H1 (cell line): ENCODE data around the gene FOLR3. TPM values are rescaled to one million over a fixed set of nuclear protein-coding genes. Genes with fewer than 3 reads are reported as not detected.

Experiments used
- CTCF ChIA-PET: fragments of 300-600 bp; sonication (Branson Sonifier 250); formaldehyde crosslinking; loops from one replicate; lab custom pipeline; 2021; ENCODE audit not compliant: partially characterized antibody; lab: Charles Lee
- POLR2A ChIA-PET: fragments of 300-600 bp; sonication (Branson Sonifier 250); formaldehyde crosslinking; loops from one replicate; lab custom pipeline; 2021; ENCODE audit warnings: inconsistent platforms; ENCODE audit not compliant: partially characterized antibody; lab: Charles Lee
- DNase-seq, 2 experiments: peaks; one replicate each; pipeline versions ENCODE4 v3.0.0 to v3.0.0-alpha.2; 2010 to 2022; ENCODE audit warnings: low spot score in 2 of 2, low read depth in 1 of 2, mixed read lengths in 1 of 2
- FAIRE-seq: peaks from 2 replicates; lab custom pipeline; 2011; peaks lifted over from hg19 to GRCh38; lab: Jason Lieb, UNC
- H2AFZ ChIP-seq: 2 replicates; pipeline ENCODE4 v1.8.1; 2012; ENCODE audit warnings: low read length, inconsistent platforms
- H2AK5ac ChIP-seq: 2 replicates; pipeline ENCODE4 v1.6.1; 2013; ENCODE audit warnings: low read depth, low read length
- H2BK120ac ChIP-seq: replicated peaks from 2 replicates; pipeline ENCODE3; 2013; ENCODE audit warnings: low read depth, low read length, inconsistent platforms
- H2BK12ac ChIP-seq: 2 replicates; pipeline ENCODE4 v1.6.1; 2013; ENCODE audit warnings: low read depth, low read length
- H2BK15ac ChIP-seq: 2 replicates; pipeline ENCODE4 v1.6.1; 2013; ENCODE audit warnings: low read length
- H2BK20ac ChIP-seq: 2 replicates; pipeline ENCODE4 v1.6.1; 2013; ENCODE audit warnings: low read length
- H2BK5ac ChIP-seq: 2 replicates; pipeline ENCODE4 v1.6.1; 2013; ENCODE audit warnings: low read depth, low read length
- H3K14ac ChIP-seq: 2 replicates; pipeline ENCODE4 v1.6.1; 2013; ENCODE audit warnings: inconsistent platforms; ENCODE audit not compliant: insufficient read length
- H3K18ac ChIP-seq: 2 replicates; pipeline ENCODE4 v1.6.1; 2013; ENCODE audit warnings: low read length; ENCODE audit errors: extremely low read depth
- H3K23ac ChIP-seq: 2 replicates; pipeline ENCODE4 v1.6.1; 2013; ENCODE audit warnings: inconsistent platforms; ENCODE audit not compliant: insufficient read length
- H3K23me2 ChIP-seq: 2 replicates; pipeline ENCODE4 v1.6.1; 2013; ENCODE audit warnings: low read depth, low read length
- H3K27ac ChIP-seq: 2 replicates; pipeline ENCODE4 v1.6.1; 2011; ENCODE audit warnings: low read depth, low read length, inconsistent platforms
- H3K27me3 ChIP-seq, 4 experiments: replicated peaks in 1 of 4; 1 replicate in 1 of 4; 2 replicates in 3 of 4; pipeline versions ENCODE4 v1.6.1 to v1.8.1; 2011 to 2013; ENCODE audit warnings: low read length in 3 of 4, mild to moderate bottlenecking in 3 of 4, inconsistent platforms in 2 of 4, mixed read lengths in 2 of 4, moderate library complexity in 1 of 4; ENCODE audit not compliant: control insufficient read depth in 3 of 4, insufficient read depth in 3 of 4; ENCODE audit errors: extremely low read depth in 1 of 4
- H3K36me3 ChIP-seq, 4 experiments: 2 replicates each; pipeline versions ENCODE4 v1.6.1 to v1.8.1; 2011 to 2013; ENCODE audit warnings: mild to moderate bottlenecking in 4 of 4, low read length in 3 of 4, moderate library complexity in 2 of 4, control low read depth in 1 of 4, inconsistent platforms in 1 of 4; ENCODE audit not compliant: insufficient read depth in 4 of 4, control insufficient read depth in 2 of 4
- H3K4ac ChIP-seq: replicated peaks from 2 replicates; pipeline ENCODE3; 2013; ENCODE audit warnings: low read length, low read depth, mixed read lengths, inconsistent platforms; ENCODE audit not compliant: insufficient read length
- H3K4me1 ChIP-seq, 4 experiments: replicated peaks in 1 of 4; 1 replicate in 1 of 4; 2 replicates in 3 of 4; pipeline versions ENCODE4 v1.6.1 to v1.8.1; 2011 to 2013; ENCODE audit warnings: low read length in 3 of 4, inconsistent platforms in 2 of 4, mixed read lengths in 1 of 4; ENCODE audit not compliant: insufficient read depth in 4 of 4, control insufficient read depth in 3 of 4
- H3K4me2 ChIP-seq, 2 experiments: 2 replicates each; pipeline versions ENCODE4 v1.6.1 to v1.8.1; 2011 to 2013; ENCODE audit warnings: low read depth in 2 of 2, low read length in 2 of 2, control low read depth in 1 of 2, inconsistent platforms in 1 of 2, mild to moderate bottlenecking in 1 of 2; ENCODE audit not compliant: insufficient read depth in 1 of 2
- H3K4me3 ChIP-seq, 4 experiments: fragments of 200-600, 300-600 bp in 1 of 4; sonication (generic), shearing (Covaris generic), sonication (Bioruptor Twin) in 1 of 4; 2 replicates each; pipeline versions ENCODE4 v1.5.1 to v1.8.1; 2011 to 2016; ENCODE audit warnings: low read length in 4 of 4, low read depth in 3 of 4, control low read depth in 2 of 4, inconsistent platforms in 2 of 4, mild to moderate bottlenecking in 2 of 4, mixed read lengths in 1 of 4, moderate library complexity in 1 of 4; ENCODE audit not compliant: insufficient read depth in 2 of 4; ENCODE audit errors: extremely low read depth in 1 of 4
- H3K56ac ChIP-seq: replicated peaks from 2 replicates; pipeline ENCODE3; 2013; ENCODE audit warnings: low read depth, mild to moderate bottlenecking, mixed read lengths, low read length, inconsistent platforms; ENCODE audit not compliant: insufficient read length
- H3K79me1 ChIP-seq: 2 replicates; pipeline ENCODE4 v1.6.1; 2013; ENCODE audit warnings: low read depth, low read length, control low read depth
- H3K79me2 ChIP-seq, 2 experiments: 2 replicates each; pipeline versions ENCODE4 v1.6.1 to v1.8.1; 2012 to 2013; ENCODE audit warnings: low read length in 2 of 2, mild to moderate bottlenecking in 2 of 2, inconsistent platforms in 1 of 2; ENCODE audit not compliant: insufficient read depth in 2 of 2, control insufficient read depth in 1 of 2
- H3K9ac ChIP-seq, 4 experiments: replicated peaks in 1 of 4; 1 replicate in 1 of 4; 2 replicates in 3 of 4; pipeline versions ENCODE4 v1.6.1 to v1.8.1; 2011 to 2013; ENCODE audit warnings: low read depth in 3 of 4, low read length in 3 of 4, control low read depth in 2 of 4, mild to moderate bottlenecking in 2 of 4, moderate library complexity in 2 of 4, inconsistent platforms in 1 of 4; ENCODE audit errors: extremely low read depth in 1 of 4
- H3K9me3 ChIP-seq, 2 experiments: 2 replicates each; pipeline versions ENCODE4 v1.6.1 to v1.8.1; 2012 to 2013; ENCODE audit warnings: mild to moderate bottlenecking in 2 of 2, moderate library complexity in 2 of 2, control low read depth in 1 of 2, inconsistent platforms in 1 of 2, low read depth in 1 of 2, low read length in 1 of 2, mixed read lengths in 1 of 2; ENCODE audit not compliant: insufficient read depth in 2 of 2
- H4K20me1 ChIP-seq, 2 experiments: replicated peaks in 1 of 2; 2 replicates each; pipeline versions ENCODE3 to v1.8.1; 2011 to 2013; ENCODE audit warnings: inconsistent platforms in 2 of 2, low read length in 2 of 2, mild to moderate bottlenecking in 1 of 2; ENCODE audit not compliant: insufficient read depth in 2 of 2, control insufficient read depth in 1 of 2
- H4K5ac ChIP-seq: 2 replicates; pipeline ENCODE4 v1.6.1; 2013; ENCODE audit warnings: low read length, low read depth, mixed read lengths, inconsistent platforms; ENCODE audit not compliant: insufficient read length
- H4K8ac ChIP-seq: 2 replicates; pipeline ENCODE4 v1.8.0; 2013; ENCODE audit warnings: mild to moderate bottlenecking, moderate library complexity, low read length, inconsistent platforms; ENCODE audit not compliant: insufficient read depth; ENCODE audit errors: extremely low read depth
- H4K91ac ChIP-seq: replicated peaks from 2 replicates; pipeline ENCODE3; 2013; ENCODE audit warnings: low read length, mixed read lengths, inconsistent platforms; ENCODE audit not compliant: insufficient read length
- NANOG ChIP-seq: IDR thresholded peaks from 2 replicates; pipeline ENCODE4 v1.6.1; 2011; ENCODE audit warnings: low read length, low read depth, mild to moderate bottlenecking, inconsistent platforms; ENCODE audit not compliant: insufficient read depth, poor library complexity, severe bottlenecking
- RFX5 ChIP-seq: IDR thresholded peaks from 2 replicates; pipeline ENCODE4 v1.6.1; 2011; ENCODE audit warnings: low read depth, low read length, improper control_type of control experiment, borderline replicate concordance
- TAF7 ChIP-seq: optimal IDR thresholded peaks from 2 replicates; pipeline ENCODE3; 2011; ENCODE audit warnings: low read depth, mild to moderate bottlenecking, inconsistent platforms, low read length, moderate library complexity, borderline replicate concordance
- TEAD4 ChIP-seq: IDR thresholded peaks from 2 replicates; pipeline ENCODE4 v1.6.1; 2012; ENCODE audit warnings: low read depth, low read length, inconsistent platforms, mixed read lengths
- USF2 ChIP-seq: IDR thresholded peaks from 2 replicates; pipeline ENCODE4 v1.6.1; 2011; ENCODE audit warnings: low read length, improper control_type of control experiment
- WGBS, 2 experiments: shearing (Covaris generic) in 1 of 2; methylation state at CpG; one replicate each; pipeline versions ENCODE4 v1.1.6 to v1.1.7; 2013 to 2015; ENCODE audit warnings: low lambda C conversion rate in 2 of 2, mixed read lengths in 2 of 2, inconsistent platforms in 1 of 2, low coverage in 1 of 2, missing lambda C conversion rate in 1 of 2; ENCODE audit not compliant: insufficient replicate concordance in 2 of 2, insufficient coverage in 1 of 2, insufficient read length in 1 of 2; ENCODE audit errors: extremely low coverage in 1 of 2, missing lambda C conversion rate in 1 of 2; 5-methylcytosine and 5-hydroxymethylcytosine counted together
- polyA plus RNA-seq, 7 experiments: library from polyadenylated mRNA; depleted of rRNA in 3 of 7; stranded (reverse) in 5 of 7; unstranded in 2 of 7; fragments of >200 nt in 5 of 7; fragments of 200-250 nt in 2 of 7; gene quantifications; 1 replicate in 5 of 7; 2 replicates in 1 of 7; 4 replicates in 1 of 7; pipeline versions ENCODE4 v1.2.1 to v1.2.3, GENCODE V29; 2011 to 2013; ENCODE audit warnings: missing spikeins in 2 of 7, mixed read lengths in 2 of 7
- total RNA-seq: library from RNA; stranded (reverse); fragmentation: NEBNext Ultra II Directional; extraction: Animal tissue kit (Norgen Biotek cat#: 25700); gene quantifications from 2 replicates; pipeline ENCODE4 v1.2.1, GENCODE V29; 2021

The FOLR3 gene
- total and polyA plus RNA-seq, 2 of the 8 experiments (the other 6 are each of a cell fraction or from before 2014, with no cell fraction given) = not detected

- no peak overlapping the region for H3K4me2 ChIP-seq
- H4K20me1 ChIP-seq = no peaks in the 10 kb centered on the region
- H3K4ac ChIP-seq = no peak overlapping the region
- H3K18ac ChIP-seq = no peak overlapping the region
- TF ChIP-seq USF2 (no peak), TEAD4 (no peak), TAF7 (no peak), NANOG (no peak), RFX5 (no peak)
- CTCF ChIA-PET = interaction anchor here (1.0 to 1.4 kb wide), 3 partner anchors 23 to 115 kb away, joined by 3 to 5 read pairs (median 3); no protein-coding TSS in a partner anchor
- no peak overlapping the region for H2BK12ac ChIP-seq
- no peak overlapping the region for H3K4me3 ChIP-seq
- H4K91ac ChIP-seq = no peak overlapping the region
- H3K79me1 ChIP-seq = no peaks in the 10 kb centered on the region
- H2AFZ ChIP-seq = no peak overlapping the region
- no peak overlapping the region for H3K23ac ChIP-seq
- H4K8ac ChIP-seq = no peak overlapping the region
- no peaks in the 10 kb centered on the region for H3K79me2 ChIP-seq
- H3K36me3 ChIP-seq = no peaks in the 10 kb centered on the region
- no peak overlapping the region for H2BK120ac ChIP-seq
- H2BK20ac ChIP-seq = no peak overlapping the region
- H2BK5ac ChIP-seq = no peak overlapping the region
- H3K23me2 ChIP-seq = no peaks in the 10 kb centered on the region
- no peak overlapping the region for H2BK15ac ChIP-seq
- no peak overlapping the region for H3K27ac ChIP-seq
- no peaks in the 10 kb centered on the region for H3K27me3 ChIP-seq
- POLR2A ChIA-PET = interaction anchor here (0.8 kb wide), 1 partner anchor 28 kb away, joined by 3 read pairs; no protein-coding TSS in a partner anchor
- no peaks in the 10 kb centered on the region for H3K9me3 ChIP-seq
- FAIRE-seq (no peak), DNase-seq (no peak)
- H3K9ac ChIP-seq = no peak overlapping the region
- no peak overlapping the region for H2AK5ac ChIP-seq
- WGBS, 2 experiments = 100% methylated on average over 2 of the region's 2 CpGs; no CpG with 5 or more reads in 1 of the 2 experiments
- no peak overlapping the region for H3K14ac ChIP-seq
- no peak overlapping the region for H4K5ac ChIP-seq
- H3K56ac ChIP-seq = no peak overlapping the region
- H3K4me1 ChIP-seq = no peaks in the 10 kb centered on the region
These were observed 5.1 kb downstream of the FOLR3 start for GRCh38 chr11:72140661-72141060.
